ENCODE results near the gene CDHR1. TPM values are rescaled to one million over a fixed set of nuclear protein-coding genes. Genes with fewer than 3 reads are reported as not detected.
A peak's percentile ranks its signal among the peaks of the same experiment; 100 is the strongest.
"Not testable (repeated sequence)": the region's sequence is repeated elsewhere in the genome, so short reads cannot be mapped to it uniquely, and the experiment has no call there.

CDHR1 gene
- total RNA-seq, 1 donor from 2014 or later: 0.32 TPM

GRCh38 chr10:84172467-84173356 is 21.6 kb upstream of the CDHR1 start:
- DNase-seq (no peak), ATAC-seq (no peak)
- intact Hi-C loops (cut with micrococcal nuclease): no loop called here

DNA sequence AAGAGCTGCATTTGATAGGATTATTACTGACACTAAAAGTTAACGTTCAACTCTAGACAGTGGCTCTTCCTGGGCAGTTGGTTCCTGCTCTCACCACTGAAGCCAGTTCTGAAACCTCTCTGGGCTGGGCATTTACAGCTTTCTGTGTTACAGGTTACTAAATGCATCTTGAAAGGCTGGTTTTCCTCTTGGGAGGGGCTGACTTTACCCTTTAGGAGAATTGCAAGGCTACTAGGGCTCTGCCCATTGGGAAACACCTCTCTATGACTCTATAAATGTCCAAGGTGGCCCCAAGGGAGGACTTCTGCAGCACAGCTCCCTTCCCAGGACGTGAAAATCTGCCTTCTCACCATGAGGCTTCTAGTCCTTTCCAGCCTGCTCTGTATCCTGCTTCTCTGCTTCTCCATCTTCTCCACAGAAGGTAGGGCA is 20.8 kb upstream of the CDHR1 start, which contains the start of gene GPR15LG:
Gene GPR15LG, plus strand, starts transcription at position 301 of the 429 bp plus-strand sequence. Its CDS starts 51 bp downstream, at position 352.
- intact Hi-C loops (cut with micrococcal nuclease): no loop called here
- ATAC-seq (no peak), DNase-seq (no peak)

- intact Hi-C loops (cut with micrococcal nuclease): no loop called here
- DNase-seq: no peak
- ATAC-seq: no peak
Observed at GRCh38 chr10:84175436-84175835, 18.9 kb upstream of the CDHR1 start.

GRCh38 chr10:84176351-84176750 is 18.0 kb upstream of the CDHR1 start:
- ATAC-seq: no peak
- no peak for DNase-seq
- intact Hi-C loops (cut with micrococcal nuclease): no loop called here

- no peak for DNase-seq
- intact Hi-C loops (cut with micrococcal nuclease): no loop called here
- no peak for ATAC-seq
Observed at GRCh38 chr10:84176836-84177474, 17.4 kb upstream of the CDHR1 start.

DNA sequence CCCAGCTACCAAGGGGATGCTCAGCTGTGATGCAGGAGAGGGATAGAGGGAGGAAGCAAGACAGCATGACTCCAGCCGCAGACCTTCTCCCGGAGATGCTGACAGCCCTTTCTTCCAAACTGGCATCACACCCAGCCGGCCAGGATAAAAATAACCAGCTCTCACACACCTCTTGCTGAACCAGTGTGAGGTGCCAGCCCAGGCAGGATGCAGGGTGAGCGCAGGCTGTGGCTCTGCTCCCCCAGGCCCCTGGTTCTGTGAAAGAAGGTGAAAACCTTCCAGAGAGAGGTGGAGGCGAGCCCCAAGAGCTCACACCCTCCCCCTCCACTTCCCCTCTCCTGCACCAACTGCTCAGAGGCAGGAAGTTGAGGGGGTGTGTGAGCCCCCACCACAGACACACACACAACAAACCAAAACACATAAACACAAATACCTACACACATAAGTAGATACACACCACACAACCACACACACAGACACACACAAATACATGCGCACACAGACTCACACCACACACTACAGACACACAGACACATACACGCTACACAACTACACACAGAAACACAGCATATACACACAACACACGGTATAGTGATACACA is 16.7 kb upstream of the CDHR1 start:
- peak; percentile 95 for ATAC-seq
- intact Hi-C loops (cut with micrococcal nuclease): no loop called here
- peak; percentile 65 for DNase-seq

DNA sequence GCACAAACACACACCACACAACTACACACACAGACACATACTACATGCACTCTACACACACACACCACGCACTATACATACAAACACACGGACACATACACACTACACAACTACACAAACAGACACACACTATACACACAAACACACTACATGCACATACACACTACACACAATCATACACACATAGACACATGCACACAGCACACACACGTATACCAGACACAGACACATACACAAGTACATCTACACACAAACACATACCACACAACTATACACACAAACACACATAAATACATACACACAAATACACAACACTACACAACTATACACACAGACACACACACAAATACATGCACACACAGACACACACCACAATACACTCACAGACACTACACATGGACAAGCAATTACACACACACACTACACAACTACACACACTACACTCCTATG is 16.2 kb upstream of the CDHR1 start:
- intact Hi-C loops (cut with micrococcal nuclease): no loop called here

DNA sequence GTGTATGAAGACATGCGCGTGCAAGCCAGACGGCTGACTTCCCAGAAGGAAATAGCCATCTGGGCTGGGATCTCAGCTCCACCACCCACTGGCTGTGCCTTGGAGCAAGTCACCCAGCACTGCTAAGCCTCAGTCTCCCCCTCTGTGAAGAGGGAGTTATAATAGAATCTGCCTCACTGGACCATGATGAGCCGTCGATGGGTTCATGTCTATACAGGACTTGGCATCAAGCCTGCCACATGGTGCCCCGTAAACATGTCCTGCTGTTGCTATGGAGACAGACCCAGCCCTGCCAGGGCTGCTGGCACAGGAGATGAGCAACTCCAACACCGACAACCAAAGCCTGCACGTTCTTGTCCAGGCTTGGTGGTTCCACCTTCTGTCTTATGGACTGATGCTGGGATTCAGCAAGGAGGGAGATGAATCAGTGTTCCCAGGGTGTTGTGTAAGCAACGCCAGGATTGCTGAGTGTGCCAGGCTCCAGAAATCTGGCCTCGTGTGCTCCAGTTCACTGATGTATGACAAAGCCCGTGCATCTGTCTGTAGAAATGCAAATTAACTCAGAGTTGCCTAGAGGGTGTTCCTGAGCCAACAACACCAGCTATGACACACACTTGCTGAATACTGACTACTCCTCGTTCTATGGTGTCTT is 15.2 kb upstream of the CDHR1 start:
- DNase-seq (no peak), ATAC-seq (peak; percentile 40)
- intact Hi-C loops (cut with micrococcal nuclease): no loop called here

More for the DNA sequence above, 16.2 kb upstream of the CDHR1 start:
- DNase-seq: no peak
- ATAC-seq: no peak

DNA sequence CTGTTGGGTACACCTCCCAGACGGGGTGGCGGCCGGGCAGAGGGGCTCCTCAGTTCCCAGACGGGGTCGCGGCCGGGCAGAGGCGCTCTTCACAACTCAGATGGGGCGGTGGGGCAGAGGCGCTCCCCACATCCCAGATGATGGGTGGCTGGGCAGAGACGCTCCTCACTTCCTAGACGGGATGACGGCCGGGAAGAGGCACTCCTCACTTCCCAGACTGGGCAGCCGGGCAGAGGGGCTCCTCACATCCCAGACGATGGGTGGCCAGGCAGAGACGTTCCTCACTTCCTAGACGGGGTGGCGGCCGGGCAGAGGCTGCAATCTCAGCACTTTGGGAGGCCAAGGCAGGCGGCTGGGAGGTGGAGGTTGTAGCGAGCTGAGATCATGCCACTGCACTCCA is 14.0 kb upstream of the CDHR1 start:
- DNase-seq; ATAC-seq; intact Hi-C loops (cut with micrococcal nuclease): not testable (repeated sequence)

DNA sequence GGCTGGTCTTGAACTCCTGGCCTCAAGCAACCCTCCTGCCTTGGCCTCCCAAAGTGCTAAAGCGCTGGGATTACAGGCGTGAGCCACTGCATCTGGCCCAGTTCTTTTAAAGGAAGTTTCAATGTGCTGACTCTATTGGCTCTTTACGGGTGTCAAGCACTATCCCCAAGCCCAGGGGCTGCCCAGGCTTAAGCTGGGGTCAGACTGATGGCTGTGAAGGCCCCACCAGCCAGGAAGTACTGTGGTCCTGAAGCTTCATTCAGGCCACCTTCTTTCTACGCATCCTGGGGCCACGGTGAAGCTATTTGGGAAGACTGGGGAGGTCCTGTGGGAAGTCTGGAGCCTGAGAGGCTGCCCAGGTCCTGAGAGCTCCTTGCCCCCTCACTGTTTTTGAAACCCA is 12.7 kb upstream of the CDHR1 start:
- no peak for ATAC-seq
- no peak for DNase-seq
- intact Hi-C loops (cut with micrococcal nuclease): no loop called here

DNA sequence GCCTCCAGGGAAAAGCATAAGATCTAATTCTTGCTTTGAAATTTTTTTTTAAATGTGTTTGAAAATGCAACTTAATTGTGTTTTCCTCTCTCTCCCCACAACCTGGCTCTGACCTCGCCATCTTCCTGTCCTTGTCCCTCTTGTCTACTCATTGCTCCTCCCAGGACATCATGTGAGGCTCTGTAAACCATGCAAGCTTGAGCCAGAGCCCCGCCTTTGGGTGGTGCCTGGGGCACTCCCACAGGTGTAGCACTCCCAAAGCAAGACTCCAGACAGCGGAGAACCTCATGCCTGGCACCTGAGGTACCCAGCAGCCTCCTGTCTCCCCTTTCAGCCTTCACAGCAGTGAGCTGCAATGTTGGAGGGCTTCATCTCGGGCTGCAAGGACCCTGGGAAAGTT is 9.8 kb upstream of the CDHR1 start:
- intact Hi-C loops (cut with micrococcal nuclease): no loop called here
- no peak for ATAC-seq
- DNase-seq: no peak

- ATAC-seq: no peak
- intact Hi-C loops (cut with micrococcal nuclease): no loop called here
Observed at GRCh38 chr10:84185526-84186175, 8.7 kb upstream of the CDHR1 start.

GRCh38 chr10:84188815-84189214 is 5.5 kb upstream of the CDHR1 start:
- DNase-seq (no peak), ATAC-seq (no peak)
- intact Hi-C loops (cut with micrococcal nuclease): no loop called here

More at GRCh38 chr10:84185526-84186175, 8.7 kb upstream of the CDHR1 start:
- no peak for DNase-seq

- intact Hi-C loops (cut with micrococcal nuclease): no loop called here
- DNase-seq (no peak), ATAC-seq (no peak)
Observed at GRCh38 chr10:84190621-84191020, 3.7 kb upstream of the CDHR1 start.

DNA sequence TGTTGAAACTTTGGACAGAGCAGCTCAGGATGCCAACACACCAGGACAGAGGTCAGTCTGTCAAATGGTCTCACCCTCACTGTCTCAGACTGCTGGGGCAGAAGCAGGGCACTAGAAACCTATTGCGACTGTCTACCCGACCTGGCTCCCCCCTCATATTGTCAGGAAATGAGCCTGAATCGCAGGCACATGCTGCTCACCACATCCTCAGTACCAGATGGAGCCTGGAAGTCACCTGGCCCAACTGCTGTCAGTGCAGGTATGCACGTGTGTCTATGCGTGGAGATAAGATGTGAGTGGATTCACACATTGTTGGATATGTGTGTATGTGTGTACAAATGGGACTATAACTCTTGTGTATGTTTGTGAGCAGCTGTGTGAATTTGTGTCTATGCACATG is 3.2 kb upstream of the CDHR1 start:
- intact Hi-C loops (cut with micrococcal nuclease): no loop called here
- ATAC-seq (no peak), DNase-seq (no peak)

GRCh38 chr10:84193327-84193726 is 1.0 kb upstream of the CDHR1 start:
- DNase-seq: no peak
- no peak for ATAC-seq
- intact Hi-C loops (cut with micrococcal nuclease): no loop called here

GRCh38 chr10:84193846-84194423 is 402 bp upstream of the CDHR1 start:
- intact Hi-C loops (cut with micrococcal nuclease): no loop called here
- DNase-seq: no peak
- ATAC-seq: no peak

DNA sequence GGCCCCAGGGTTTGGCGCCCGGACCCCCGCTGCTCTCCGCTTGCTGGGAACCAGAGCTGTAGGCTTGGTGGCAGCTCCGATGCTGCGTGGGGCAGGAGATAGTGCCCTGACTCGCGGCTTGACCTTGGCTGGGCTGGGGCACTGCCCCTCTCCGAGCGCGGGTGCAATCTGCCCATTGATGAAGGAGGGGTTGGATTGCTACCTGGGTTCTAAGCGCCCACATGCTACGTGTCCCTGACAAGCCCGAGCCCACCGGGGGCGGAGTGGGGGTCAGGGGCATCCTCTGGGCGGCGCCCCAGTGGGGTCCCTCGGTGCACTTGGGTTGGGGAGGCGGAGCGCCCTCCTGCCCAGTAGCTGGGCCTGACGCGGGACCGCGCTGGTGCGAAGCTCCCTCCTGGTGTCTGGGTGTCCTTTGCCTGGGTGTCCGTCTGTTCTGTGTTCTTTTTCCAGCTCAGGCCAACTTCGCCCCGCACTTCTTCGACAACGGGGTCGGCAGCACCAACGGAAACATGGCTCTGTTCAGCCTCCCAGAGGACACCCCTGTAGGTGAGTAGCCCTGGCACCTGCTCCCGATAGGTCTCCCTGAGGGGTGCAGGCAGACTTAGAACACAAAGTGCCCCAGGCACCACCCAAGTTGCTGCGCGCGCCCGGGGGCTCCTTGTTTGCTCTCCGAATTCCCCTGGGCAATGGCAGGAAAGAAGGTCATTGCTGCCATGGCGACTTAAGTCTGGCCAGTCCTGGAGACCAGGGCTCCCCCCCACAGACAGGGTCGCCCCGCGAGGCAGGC is 900 bp downstream of the CDHR1 start:
- no peak for ATAC-seq
- no peak for DNase-seq
- intact Hi-C loops (cut with micrococcal nuclease): no loop called here

Measured in left ventricle myocardium superior (tissue), 1 donor.